ENCODE measurements around the gene REEP1.

- TF ChIP-seq CTCF (IDR thresholded peaks at IDR 0.05) (no peak), ZFX (IDR thresholded peaks at IDR 0.05; ENCODE audit: borderline replicate concordance) (no peak)
Observed at GRCh38 chr2:86285571-86285970, 51.9 kb downstream of the REEP1 start.
